Pons (tissue), 1 donor: ENCODE measurements around the gene TAS2R30.
A peak's percentile ranks its signal among the peaks of the same experiment; 100 is the strongest.

Source experiments
- DNase-seq: peaks from one replicate; pipeline ENCODE4 v3.0.0-alpha.2; 2016; ENCODE audit warnings: low spot score

Gene TAS2R30

DNA sequence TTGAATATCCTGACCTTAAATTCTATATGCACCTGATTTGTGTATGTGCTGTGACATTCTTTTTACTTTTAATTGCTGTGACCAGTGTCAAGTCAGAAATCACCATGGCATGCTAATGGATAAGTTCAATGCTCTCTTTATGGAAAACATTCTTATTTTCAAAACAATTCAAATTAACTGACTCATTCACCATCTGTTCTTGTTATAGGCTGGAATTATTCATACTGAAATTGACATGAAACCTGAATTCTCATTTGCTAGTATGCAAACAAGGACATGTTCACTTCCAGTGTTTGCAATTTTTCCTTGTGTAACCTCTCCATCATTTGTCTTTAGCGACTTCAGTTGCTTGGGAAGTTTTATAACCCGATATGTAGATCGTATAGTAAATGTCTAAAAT is at the start of gene TAS2R30:
TAS2R30 (minus strand) TSS at position 340 of the 400 bp plus-strand sequence. CDS start 400 bp downstream, outside the sequence.
- DNase-seq = no peak

GRCh38 chr12:11183011-11183410 is 48.6 kb upstream of the TAS2R30 start:
- no peak for DNase-seq

DNA sequence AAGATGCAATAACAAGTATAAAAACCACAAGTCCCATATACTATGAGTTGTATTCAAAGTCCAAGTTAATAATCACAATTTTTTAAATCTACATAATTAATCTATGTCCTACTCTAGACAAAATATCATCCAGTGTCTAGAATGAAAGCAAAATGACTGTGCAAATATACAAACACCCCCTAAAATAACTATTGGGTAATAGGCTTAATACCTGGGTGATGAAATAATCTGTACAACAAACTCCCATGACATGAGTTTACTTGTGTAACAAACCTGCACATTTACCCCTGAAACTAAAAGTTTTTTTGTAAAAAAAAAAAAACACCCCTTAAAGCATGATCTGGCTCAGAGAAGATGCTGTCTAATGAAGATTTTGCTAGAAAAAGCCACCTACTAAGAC is 48.1 kb upstream of the TAS2R30 start:
- no peak for DNase-seq

DNA sequence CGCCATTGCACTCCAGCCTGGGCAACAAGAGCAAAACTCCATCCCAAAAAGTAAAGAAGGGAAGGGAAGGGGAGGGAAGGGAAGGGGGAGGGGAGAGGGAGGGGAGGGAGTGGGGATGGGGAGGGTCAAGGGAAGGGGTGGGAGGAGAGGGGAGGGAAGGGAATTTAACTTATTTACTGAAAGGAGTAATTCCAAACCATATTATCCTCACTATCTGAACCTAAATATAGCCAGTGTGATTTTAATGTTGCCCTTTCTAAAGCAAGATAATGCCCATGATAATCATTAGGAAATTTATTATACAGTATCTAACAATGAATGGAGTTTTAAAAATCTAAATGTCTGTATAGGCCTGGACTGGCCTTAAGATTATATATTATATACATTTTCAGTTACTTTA is 43.8 kb upstream of the TAS2R30 start:
- DNase-seq = no peak

DNA sequence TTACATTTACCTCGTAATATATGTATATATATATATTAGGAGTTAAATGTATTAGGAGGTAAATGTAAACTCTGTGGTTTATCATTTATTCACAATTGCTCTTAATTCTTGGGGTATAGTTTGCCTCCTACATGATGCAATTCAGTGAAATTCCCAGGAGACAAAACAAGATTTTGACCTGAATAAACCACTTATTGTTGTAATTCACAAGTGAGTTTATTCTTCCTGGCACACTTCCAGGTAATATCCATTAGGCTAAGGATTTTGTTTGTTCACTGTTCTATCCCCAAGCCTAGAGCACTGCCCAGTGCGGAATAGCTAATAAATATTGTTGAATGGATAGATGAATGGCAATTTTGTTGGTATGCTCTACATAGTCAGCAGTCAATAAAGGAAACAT is 39.6 kb upstream of the TAS2R30 start:
- DNase-seq = no peak

DNA sequence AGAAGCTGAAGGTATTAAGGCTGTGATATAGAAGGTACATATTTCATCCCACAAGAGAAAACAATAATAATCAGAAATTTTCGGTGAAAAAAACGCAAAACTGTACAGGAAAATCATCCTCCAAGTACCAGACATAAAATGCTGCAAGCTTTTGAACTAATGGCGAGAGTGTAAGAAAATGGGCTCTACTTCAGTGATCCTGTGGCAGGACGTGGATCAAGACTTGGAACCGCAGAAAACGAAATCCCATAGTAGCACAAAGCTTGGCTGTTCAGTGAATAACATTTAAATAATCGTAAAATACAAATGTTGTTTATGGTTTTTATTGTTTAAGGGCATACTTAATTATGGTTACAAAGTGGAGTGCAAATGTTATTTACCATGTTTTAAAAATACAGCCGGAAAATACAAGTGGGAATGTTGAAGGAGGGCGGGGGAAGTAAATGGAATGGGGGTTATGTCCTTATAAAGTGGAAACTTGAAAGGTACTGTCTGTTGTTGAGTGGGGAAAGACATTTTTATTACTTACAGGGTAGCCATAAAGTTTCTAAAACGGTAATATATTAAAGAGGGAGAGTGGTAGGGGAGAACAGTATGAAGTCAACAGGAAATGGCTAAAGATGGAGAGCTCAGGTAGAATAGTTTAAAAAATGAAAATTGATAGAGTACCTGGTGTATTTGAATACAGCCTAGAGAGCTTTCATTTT is 37.7 kb upstream of the TAS2R30 start:
- DNase-seq = no peak

GRCh38 chr12:11171145-11171968 is 36.9 kb upstream of the TAS2R30 start, which contains the start of gene SMIM10L1:
Gene SMIM10L1 (plus strand): TSS chr12:11171194. CDS start chr12:11171357, 163 bp downstream.
- peak; percentile 85 for DNase-seq

GRCh38 chr12:11170810-11171144 is 36.3 kb upstream of the TAS2R30 start:
- DNase-seq = no peak

- no peak for DNase-seq
Observed at GRCh38 chr12:11166300-11166699, 31.9 kb upstream of the TAS2R30 start.

DNA sequence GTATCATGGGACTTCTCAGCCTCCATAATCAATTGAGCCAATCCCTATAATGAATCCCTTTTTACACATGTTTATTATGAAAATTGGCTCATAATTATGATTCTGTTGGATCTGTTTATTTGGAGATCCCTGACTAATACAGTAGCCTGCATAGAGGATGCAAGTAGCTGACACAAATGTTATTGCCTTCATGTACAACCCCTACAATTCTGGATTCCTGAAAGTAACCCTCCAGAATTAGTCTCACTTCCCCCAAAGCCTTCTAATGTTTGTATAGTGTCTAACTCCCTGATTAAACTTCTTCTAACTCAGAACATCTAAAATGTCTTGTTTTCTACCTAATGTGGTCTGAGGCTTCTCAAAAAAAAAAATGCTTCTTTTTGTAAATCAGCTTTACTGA is 29.9 kb upstream of the TAS2R30 start:
- no peak for DNase-seq

- no peak for DNase-seq
Observed at GRCh38 chr12:11162502-11162901, 28.1 kb upstream of the TAS2R30 start.

DNA sequence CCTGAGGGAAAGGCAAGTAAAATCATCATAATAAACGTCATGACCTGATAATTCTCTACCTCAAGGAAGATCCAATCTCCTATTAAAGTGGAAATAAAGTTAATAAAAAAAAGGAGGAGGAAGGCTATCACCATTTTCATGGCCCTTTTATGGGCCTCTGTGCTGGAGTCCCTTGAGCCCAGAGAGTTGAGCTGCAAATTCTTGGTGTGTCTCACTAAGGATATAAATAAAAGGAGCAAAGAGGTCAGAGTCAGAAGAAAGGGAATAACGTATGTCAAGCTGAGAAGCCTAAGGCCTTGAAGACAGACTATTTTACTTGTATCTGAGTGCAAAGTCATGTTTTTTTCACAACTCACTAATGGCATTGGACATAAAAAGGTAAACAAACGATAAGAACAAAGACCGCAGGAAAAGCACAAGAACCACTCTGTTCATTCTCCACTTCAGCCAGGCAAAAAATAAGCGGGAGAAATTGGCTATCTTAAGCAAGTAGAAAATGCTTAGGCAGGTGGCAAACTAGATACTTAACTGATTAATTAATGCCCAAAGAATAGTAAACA is 24.5 kb upstream of the TAS2R30 start:
- DNase-seq = no peak

GRCh38 chr12:11154400-11154925 is 20.0 kb upstream of the TAS2R30 start:
- DNase-seq = no peak

DNA sequence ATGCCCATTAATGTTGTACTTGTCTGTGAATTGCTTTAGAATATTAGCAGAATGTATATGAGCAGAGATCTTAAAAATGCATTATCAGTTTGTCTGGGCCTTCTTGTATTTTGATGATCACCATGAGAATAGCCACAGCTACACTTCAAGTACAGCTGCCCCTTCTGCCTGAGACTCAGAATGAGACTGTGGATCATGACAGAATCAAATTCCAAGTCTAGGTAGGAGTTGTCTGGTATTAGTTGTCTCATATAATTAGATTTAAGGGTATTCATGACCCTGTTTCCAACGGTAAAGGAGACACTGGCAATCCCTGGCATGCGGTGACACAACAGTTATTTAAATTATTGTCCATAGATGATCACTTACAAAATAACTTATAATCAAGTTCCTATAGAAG is 18.3 kb upstream of the TAS2R30 start:
- no peak for DNase-seq

- DNase-seq = no peak
Observed at GRCh38 chr12:11150832-11151231, 16.4 kb upstream of the TAS2R30 start.

GRCh38 chr12:11147420-11147819 is 13.0 kb upstream of the TAS2R30 start:
- DNase-seq = no peak

- DNase-seq = no peak
Observed at GRCh38 chr12:11144297-11144696, 9.9 kb upstream of the TAS2R30 start.

GRCh38 chr12:11143352-11143751 is 8.9 kb upstream of the TAS2R30 start:
- DNase-seq = no peak

GRCh38 chr12:11136075-11136474 is 1.6 kb upstream of the TAS2R30 start:
- DNase-seq = no peak

- peak; percentile 3 for DNase-seq
Observed at GRCh38 chr12:11133816-11134215, 628 bp downstream of the TAS2R30 start.

- DNase-seq = peak; percentile 65
Observed at GRCh38 chr12:11133162-11133561, 1.3 kb downstream of the TAS2R30 start.

DNA sequence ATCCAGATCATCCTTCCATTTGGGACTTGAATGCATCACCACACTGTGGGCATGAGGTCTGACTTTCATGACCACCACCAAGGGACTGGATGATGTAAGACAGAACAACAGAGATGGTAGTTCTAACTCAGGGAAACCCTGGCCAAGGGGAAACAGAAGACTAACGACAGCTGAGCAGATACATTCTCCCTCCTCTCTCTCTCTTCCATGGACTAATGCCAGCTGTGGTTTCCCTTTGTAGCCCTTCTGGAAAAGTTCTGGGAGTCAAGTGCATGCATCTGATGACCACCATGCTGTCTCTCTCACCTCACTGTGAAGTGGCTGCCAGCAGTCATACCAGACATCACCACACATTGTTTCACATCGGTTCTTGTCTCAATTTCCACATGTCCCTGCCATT is 3.4 kb downstream of the TAS2R30 start:
- DNase-seq = no peak

- DNase-seq = peak; percentile 20
Observed at GRCh38 chr12:11130382-11130781, 4.1 kb downstream of the TAS2R30 start.
